Ramos (cell line): Measurements from ENCODE around the gene HSPB9.
"Not testable (repeated sequence)": the region's sequence is repeated elsewhere in the genome, so short reads cannot be mapped to it uniquely, and the experiment has no call there.

Experiments
- in situ Hi-C: fragments of 300-500 bp; cut with MboI; formaldehyde crosslinking; loops from one replicate; pipeline ENCODE4 v1.14.3; 2022; ENCODE audit warnings: low sequenced_read_pairs; ENCODE audit not compliant: unreplicated experiment

Gene HSPB9

DNA sequence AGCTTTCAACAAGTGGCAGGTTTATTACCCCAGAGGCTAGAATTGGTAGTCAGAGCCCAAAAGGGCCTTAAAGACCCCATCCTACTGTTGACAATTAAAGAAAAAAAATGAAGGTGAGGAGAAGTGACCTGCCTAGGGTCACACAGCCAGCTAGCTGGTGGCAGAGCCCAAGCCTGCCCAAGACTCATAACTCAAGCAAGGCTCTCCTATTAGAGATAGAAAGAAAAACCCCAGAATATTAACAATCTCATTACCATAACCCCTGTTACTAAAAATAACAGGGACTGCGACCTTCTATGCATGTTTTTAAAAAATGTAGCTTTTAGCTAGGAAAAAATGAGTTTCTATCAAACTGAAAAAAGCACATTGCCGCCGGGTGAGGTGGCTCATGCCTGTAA is 14.0 kb downstream of the HSPB9 start:
- in situ Hi-C loops, result no loop called here

DNA sequence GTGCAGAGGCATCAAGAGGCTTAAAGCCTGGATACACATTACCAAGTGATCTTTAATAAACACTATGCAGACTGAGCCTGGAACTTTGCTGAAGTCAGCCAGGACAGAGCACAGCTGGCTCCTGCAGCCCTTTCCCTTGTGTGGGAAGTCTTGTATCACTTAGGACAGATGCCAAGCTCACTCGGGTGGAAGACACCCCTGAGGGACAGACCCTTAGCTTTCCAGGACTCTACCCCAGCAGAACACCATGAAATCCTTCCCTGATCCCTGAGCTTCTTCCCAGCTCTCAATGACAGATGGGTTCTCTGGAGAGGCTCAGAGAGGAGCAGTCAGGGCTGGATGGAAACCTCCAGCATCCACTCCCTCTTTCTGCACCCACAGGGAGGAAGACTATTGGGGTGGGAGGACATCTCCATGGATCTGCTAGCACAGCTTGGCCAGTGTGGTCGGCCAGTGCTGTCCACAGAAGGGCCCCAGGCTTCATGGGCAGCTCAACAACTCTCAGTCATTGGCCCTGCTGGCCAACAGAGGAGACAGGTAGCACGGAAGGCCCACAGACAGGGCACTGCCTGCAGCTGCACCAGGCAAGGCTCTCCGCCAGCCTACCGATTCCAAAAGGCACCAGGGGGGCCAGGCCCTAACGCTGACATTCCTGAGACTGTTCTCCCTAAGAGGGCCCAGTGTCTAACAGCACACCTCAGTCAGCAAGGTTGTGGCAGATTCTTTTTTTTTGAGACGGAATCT is 16.3 kb downstream of the HSPB9 start:
- in situ Hi-C loops, result no loop called here

DNA sequence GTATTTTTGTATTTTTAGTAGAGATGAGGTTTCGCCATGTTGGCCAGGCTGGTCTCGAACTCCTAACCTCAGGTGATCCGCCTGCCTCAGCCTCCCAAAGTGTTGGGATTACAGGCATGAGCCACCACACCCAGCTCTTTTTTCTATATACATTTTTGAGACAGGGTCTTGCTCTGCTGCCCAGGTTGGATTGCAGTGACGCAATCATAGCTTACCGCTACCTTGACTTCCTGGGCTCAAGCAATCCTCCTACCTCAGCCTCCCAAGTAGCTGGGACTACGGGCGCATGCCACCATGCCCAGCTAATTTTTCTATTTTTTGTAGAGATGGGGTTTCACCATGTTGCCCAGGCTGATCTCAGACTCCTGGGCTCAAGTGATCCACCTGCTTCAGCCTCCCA is 18.1 kb downstream of the HSPB9 start:
- in situ Hi-C loops, result not testable (repeated sequence)

DNA sequence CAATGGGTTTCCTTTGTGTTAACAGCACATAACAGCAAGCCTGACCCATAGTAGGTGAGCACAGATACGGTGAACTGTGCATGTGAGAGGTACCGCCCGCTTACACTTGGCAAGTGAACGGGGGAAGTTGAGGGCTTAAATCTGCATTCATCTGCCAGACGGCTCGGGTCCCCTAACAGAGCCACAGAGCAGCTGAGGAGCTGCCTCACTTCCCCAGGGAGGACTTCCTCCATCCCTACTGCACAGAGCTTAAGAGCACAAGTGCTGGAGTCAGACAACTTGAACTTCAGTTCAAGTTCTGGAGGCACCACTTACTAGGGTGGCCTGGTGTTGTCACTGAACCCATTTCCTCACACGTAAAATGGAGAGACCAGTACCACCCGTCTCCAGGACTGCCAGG is 18.8 kb downstream of the HSPB9 start:
- in situ Hi-C loops, result no loop called here

DNA sequence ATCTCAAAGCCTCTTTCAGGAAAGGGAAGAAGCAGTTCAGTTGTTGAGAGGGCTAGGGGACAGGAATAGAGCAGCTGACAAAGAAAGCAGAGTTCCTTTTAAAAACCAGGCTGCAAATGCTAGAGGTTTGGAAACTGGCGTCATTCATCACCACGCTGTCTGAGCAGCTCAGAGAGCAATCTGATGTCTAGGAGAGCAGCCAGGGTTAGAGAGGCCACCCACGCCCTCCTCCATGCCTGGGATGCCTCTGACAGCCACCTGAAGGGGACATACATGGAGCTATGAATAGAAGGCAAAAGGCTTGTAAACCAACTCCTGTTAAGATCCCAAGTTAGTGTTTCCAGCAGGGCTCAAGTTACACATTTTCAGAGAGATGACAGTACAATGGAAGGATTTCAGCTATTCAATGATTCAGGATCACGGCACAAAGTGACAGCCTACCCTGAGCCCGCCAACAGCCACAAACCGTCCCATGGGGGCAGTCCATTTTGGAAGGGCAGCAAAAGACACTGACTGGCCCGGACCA is 19.8 kb downstream of the HSPB9 start:
- in situ Hi-C loops, result no loop called here

DNA sequence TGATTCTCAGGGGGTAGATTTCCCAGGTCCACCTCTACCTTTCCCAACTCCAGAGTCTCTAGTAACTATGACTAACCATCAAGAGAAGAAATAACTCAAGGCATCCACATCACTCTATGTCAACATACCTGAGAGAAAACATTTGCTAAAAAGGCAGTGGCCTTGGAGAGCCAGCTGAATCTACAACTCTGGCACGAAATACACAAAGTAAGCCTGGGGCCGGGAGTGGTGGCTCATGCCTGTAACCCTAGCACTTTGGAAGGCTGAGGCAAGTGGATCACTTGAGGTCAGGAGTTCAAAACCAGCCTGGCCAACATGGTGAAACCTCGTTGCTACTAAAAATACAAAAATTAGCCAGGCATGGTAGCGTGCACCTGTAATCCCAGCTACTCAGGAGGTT is 20.5 kb downstream of the HSPB9 start:
- in situ Hi-C loops, result not testable (repeated sequence)

DNA sequence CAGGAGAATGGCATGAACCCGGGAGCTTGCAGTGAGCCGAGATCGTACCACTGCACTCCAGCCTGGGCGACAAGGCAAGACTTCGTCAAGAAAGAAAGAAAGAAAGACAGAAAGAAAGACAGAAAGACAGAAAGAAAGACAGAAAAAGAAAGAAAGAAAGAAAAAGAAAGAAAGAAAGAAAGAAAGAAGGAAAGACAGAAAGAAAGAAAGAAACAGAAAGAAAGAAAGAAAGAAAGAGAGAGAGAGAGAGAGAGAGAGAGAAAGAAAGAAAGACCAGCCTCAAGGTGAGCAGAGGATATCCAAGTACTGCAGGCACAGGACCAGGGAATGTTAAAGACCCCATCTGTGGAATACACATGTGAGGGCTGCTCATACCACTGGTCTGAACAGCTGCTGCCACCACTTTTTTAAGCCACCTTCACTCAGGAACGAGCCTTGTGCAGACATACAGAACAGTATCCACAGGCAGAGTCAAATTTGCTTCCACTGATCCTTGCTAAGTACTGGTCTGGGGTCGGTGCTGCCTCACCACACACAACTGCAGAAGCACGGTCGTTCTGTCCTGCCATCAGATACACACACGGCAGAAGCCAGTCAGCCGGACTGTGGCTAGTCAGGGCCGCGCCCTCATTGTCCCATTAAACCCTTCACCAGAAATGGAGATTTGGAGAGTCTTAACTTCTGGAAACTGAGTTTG is 24.5 kb downstream of the HSPB9 start:
- in situ Hi-C loops, result no loop called here

DNA sequence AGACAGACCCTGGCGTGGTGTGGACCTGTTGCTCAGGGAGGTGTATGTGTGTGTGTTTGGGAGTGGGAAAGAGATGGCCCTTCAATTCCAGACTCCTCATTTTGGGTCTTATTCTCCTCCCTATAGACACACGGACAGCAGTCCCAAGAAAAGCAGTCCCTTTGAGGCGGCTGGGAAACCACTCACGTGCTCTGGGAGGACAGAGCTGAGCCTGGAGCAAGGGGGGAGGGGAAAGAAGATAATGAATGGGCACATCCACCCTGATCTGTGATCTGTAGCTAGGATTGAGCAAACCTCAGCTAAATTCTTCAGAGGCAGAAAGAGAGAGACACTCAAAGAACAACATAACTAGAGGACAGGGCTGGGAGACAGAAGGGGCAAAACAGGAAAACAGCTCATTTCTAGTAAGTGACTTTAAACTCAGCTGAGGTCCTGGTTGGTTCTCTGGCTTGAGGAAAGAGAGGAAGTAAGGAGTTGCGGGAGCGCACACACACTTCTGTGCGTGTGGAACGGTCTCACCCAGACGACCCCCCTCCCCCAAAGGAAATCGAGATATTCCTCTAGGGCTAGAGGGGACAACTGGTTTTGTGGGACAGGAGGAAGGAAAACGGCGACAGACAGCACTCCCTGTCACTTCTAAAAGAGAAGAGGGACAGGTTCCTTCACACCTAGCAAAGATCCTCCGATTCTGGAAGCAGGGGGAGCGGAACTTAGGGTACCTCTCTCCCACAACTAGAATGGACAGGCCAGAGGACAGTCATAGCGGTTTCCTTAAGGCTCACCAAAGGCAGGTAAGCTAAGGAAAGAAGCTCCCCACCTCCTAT is 31.5 kb downstream of the HSPB9 start:
- in situ Hi-C loops, result no loop called here

DNA sequence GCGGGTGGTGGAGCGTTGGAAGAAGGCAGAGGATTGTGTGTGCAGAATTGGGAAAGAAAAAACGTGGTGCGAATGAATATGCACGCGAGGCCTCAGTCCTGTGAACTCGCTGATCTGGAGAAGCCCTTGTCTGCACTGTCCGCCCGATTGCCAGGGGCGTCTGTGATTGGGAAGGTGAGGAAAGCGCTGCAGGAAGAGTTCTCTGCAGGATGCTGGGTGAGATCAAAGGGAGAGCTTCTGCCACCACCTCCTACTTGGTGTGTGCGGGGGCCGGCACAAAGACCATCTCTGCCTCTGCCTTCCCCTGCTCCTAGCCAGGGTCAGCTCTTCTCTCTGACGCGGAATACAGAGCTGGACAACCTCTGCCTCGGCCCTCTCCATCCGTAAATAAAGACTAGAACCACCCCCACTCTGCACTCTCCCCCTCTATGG is 33.0 kb downstream of the HSPB9 start:
- in situ Hi-C loops, result no loop called here

DNA sequence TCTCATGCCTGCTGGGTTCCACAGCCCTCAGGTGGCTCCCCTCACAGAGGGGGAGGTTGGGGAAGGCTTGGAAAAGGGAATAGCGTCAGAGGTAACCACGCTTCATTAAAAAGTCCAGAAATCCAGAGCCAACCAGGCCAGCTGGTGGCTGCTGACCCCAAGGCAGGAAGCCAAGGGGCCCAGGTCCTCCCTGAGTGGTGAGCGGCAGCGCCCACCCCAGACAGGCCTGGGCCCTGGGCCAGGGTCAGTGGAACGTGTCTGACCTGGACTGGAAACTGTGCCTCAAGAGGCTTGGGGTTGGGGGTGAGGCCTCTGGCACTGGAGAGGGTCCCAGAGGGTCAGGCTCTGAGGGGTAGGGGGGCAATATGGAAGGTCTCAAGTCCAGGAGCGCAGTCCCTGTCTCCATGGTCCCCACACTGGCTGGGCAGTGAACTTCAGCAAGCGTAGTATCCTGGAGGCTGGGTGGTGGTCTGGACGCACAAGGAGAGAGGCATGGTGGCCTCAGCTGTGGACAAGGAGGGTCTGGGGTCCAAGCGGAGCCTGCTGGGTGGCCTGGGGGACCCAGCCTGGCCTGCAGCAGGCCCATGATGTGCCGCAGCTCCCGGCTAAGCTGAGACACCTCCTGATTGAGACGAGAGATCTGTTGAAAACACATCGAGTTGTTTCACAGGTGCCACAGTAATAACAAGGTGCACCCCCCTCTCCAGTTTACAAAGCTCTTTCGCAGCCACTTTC is 37.4 kb downstream of the HSPB9 start:
- in situ Hi-C loops, result no loop called here

DNA sequence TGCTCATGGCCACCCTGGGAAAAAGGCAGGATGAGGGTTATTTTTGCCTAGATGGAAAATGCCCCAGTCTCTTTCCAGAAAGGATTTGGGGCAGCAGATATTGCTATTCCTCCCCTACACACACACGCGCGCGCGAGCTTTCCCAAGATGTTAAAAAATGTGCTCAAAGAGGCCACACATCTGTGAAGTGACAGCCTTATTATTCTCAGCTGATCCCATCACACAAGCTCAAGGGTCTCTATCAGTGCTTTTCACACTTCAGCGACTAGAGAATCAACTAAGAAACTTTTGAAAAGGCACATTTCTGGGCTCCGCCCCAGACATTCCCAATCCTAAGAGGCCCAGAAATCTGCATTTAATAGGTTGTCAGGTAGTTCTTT is 37.9 kb downstream of the HSPB9 start:
- in situ Hi-C loops, result no loop called here

DNA sequence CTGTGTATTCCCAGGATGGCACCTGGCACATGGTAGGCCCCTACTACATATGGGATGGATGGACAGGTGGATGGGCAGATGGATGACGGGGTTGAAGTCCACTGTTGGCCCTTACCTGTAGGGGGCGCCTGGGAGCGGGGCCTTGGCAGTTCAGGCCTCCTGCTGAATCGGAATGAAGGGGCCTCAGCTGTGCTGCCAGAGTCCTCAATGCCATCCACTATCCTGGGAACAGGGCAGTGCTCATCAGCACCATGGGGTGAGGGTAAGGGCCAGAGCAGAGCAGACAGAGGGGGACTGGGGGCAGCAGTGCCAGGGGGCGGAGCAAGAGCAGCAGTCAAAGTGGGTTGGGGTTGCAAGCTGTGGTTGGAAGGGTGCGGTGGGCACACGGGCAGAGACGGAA is 40.5 kb downstream of the HSPB9 start:
- in situ Hi-C loops, result no loop called here

DNA sequence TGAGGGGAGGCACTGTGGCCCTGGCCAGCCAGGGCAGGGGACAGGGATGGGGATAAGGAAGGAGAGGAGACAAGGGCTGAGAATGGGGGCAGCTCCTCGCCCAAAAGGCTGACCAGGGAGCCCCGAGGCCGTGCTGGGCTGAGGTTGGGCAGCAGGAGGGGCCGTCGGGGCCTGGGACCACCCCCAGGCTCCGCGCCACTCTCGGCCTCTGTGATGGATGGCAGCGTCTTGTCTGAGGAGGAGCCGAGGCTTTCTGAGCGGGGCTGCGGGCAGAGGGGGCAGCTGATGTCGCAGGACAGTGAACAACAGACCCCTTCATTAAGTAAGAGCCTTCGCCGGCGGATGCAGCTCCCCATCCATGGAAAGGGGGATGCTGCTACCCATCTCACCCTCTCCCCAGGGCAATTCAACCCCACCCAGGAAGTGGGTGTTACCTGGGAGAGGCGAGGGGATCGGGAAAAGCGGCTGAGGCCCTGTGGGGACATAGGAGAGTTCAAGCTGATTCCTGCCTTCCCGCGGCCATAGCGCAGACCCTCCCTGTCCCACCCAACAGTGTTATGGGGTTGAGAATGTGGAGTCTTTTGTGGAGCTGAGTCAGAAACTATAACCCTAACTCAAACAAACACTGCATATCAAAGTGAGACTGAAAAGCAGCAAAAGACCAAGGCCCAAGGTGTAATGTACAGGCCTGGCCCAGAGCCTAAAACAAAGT is 41.2 kb downstream of the HSPB9 start:
- in situ Hi-C loops, result no loop called here

DNA sequence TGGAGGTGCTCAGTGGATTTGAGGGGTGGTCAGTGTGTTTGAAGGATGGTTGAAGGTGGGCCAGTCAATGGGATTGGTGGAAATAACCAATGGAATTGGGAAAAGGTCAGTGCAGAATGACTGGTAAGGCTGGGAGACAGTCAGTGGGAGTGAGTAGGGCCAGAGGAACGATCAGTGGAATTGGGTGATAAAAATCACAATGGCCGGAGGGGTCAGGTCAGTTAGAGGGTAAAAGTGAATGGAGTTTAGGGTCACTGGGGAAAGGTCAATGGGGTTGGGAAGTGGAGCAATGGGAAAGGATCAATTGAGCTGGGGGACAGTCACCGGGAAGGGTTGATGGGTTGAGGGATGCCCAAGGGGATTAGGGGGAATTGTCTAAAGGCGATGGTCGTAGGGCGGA is 43.1 kb downstream of the HSPB9 start:
- in situ Hi-C loops, result no loop called here

DNA sequence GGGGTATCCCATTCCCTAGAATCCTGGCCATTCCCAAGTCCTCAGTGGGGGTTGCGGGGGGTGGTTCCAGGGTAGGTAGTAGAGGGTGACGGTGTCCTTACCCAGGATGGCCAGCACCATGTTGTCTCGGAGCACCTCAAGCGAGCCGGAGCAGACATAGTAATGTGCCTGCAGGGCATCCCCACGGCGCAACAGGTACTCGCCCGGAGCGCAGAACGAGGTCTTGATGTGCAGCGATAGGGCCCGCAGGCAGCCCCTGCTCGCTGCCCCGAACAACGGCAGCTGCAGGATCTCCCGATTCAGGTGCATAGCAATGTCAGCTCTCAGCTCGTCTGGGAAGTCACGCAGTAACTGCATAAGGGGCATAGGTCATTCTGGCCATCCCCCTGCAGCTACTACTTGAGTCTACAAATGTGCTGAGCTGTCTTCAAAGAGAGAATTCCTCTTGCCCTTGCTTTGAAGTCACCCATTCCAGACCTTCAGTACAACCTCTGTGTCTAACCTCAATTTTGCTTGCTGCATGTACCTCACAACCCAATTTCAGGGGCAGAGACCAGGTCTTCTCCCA is 43.7 kb downstream of the HSPB9 start:
- in situ Hi-C loops, result no loop called here

DNA sequence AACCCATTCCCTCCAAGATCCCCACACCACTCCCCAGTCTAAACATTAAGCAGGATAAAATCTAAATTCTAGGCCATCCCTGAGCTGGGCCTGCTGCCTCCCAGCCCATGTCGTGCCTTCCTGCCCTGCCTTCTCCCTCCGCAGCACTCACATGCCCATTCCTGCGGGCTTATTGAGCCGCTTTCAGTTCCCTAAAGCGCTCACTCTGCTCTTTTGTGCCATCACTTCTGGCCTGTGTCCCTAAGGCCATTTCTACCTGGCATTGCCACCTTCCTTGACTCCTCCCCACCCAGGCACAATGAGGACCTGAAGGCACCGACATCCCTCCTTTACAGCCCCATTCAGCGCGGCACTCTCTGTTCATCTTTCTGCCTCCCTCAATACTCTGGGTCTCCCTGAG is 45.2 kb downstream of the HSPB9 start:
- in situ Hi-C loops, result no loop called here

DNA sequence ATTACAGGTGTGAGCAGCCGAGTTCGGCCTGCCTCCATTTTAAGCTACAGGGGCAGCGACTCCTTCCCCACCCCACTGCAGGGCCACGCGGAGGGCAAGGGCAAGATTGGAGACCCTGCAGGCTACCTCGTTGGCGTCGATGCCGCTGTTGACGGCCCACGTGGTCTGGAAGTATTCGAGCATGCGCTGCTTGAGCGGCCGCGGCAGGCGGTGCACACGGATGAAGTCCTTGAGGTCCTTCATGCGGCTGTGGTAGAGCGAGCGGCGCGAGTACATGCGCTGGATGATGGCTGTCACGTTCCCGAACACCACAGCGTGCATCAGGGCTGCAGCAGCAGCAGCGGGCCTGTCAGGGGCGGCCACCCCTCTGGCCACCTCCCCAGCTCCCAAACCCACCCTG is 46.7 kb downstream of the HSPB9 start:
- in situ Hi-C loops, result no loop called here

DNA sequence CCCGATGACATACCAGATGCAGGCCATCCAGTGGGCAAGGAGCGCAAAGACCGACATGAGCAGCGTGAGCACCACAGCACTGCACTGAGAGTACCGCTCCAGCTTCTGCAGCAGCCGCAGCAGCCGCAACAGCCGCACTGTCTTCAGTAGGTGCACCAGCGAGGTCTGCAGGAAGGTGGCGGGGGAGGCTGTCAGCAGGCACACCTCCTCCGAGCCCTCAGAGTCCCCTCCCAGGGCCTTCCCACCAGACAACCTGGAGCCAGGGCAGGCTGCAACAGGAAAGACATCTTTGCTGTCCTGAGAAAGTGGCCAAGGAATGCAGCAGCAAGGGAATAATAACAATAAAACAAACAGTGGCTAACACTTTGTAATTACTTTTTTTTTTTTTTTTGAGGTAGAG is 49.2 kb downstream of the HSPB9 start:
- in situ Hi-C loops, result no loop called here
